ENCODE results near the gene MCC. TPM values are rescaled to one million over a fixed set of nuclear protein-coding genes. Genes with fewer than 3 reads are reported as not detected.

MCC gene
- total RNA-seq, 1 donor from 2014 or later, result 14.0 TPM

DNA sequence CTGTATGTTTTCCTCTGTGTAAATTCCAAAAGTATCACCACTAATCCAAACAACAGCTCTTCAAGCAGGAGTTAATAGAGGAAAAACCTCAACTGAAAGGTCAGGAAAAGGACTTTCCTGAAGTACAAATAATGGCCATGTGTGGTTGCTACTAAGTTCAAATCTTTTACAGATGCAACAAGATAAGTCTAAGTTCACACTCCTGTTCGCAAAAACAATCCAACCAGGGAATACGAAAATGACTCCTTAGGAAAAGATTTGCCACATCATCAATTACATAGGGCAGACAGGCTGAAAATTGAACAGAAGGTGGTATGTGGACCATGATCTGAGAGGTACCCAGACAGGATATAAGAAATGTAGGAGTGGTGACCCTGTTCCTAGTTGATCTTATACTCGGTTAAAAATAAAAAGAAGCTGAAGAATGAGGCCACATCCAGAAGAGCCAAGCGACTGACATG is 263.6 kb downstream of the MCC start:
- Mint-ChIP-seq H3K4me1 (ENCODE audit: unreplicated experiment) (peaks cover 19% of the 10 kb centered on the region), H3K36me3 (ENCODE audit: unreplicated experiment) (no peaks in the 10 kb centered on the region), H3K4me3 (ENCODE audit: unreplicated experiment) (no peak overlapping the region), H3K9me3 (ENCODE audit: unreplicated experiment) (no peaks in the 10 kb centered on the region), H3K27me3 (ENCODE audit: unreplicated experiment) (no peaks in the 10 kb centered on the region), H3K27ac (ENCODE audit: unreplicated experiment) (peak overlapping the region; percentile 57)
- no peak for DNase-seq (ENCODE audit: extremely low spot score, unreplicated experiment)
- TF ChIP-seq, protein P1, sequence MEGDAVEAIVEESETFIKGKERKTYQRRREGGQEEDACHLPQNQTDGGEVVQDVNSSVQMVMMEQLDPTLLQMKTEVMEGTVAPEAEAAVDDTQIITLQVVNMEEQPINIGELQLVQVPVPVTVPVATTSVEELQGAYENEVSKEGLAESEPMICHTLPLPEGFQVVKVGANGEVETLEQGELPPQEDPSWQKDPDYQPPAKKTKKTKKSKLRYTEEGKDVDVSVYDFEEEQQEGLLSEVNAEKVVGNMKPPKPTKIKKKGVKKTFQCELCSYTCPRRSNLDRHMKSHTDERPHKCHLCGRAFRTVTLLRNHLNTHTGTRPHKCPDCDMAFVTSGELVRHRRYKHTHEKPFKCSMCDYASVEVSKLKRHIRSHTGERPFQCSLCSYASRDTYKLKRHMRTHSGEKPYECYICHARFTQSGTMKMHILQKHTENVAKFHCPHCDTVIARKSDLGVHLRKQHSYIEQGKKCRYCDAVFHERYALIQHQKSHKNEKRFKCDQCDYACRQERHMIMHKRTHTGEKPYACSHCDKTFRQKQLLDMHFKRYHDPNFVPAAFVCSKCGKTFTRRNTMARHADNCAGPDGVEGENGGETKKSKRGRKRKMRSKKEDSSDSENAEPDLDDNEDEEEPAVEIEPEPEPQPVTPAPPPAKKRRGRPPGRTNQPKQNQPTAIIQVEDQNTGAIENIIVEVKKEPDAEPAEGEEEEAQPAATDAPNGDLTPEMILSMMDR (IDR thresholded peaks at IDR 0.05), result no peak

DNA sequence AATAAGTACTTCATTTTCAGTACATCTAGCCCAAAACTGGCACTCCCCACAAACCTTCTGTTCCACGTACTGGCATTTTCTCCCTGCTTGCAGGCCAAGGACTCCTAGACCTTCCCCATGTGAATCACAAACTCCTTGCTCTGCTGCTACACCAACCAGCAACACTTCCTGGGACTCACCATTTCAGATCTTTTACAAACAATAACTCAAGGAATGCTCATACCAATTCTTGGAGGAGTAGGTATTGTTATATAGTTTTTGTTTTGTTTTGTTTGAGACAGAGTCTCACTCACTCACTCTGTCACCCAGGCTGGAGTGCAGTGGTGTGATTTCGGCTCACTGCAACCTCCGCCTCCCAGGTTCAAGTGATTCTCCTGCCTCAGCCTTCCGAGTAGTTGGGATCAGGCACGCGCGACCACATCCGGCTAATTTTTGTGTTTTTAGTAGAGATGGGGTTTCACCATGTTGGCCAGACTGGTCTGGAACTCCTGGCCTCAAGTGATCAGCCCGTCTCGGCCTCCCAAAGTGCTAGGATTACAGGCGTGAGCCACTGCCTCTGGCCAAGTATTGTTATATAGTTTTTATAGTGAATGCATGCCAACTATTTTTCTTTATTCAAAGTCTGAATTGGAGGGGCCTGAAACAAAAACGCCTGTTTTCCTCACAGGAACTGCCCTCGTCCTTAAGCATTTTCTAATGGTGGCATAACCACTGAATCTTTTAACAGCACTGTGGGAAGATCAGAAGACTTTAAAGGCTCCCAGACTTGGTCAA is 264.2 kb downstream of the MCC start:
- TF ChIP-seq, protein P1 (IDR thresholded peaks at IDR 0.05), result no peak
- peak overlapping the region; percentile 57 for H3K27ac Mint-ChIP-seq (ENCODE audit: unreplicated experiment)
- H3K4me3 Mint-ChIP-seq (ENCODE audit: unreplicated experiment), result no peak overlapping the region
- DNase-seq (ENCODE audit: extremely low spot score, unreplicated experiment), result no peak
- H3K36me3 Mint-ChIP-seq (ENCODE audit: unreplicated experiment), result no peaks in the 10 kb centered on the region
- peaks cover 25% of the 10 kb centered on the region for H3K4me1 Mint-ChIP-seq (ENCODE audit: unreplicated experiment)
- no peaks in the 10 kb centered on the region for H3K27me3 Mint-ChIP-seq (ENCODE audit: unreplicated experiment)
- no peaks in the 10 kb centered on the region for H3K9me3 Mint-ChIP-seq (ENCODE audit: unreplicated experiment)

DNA sequence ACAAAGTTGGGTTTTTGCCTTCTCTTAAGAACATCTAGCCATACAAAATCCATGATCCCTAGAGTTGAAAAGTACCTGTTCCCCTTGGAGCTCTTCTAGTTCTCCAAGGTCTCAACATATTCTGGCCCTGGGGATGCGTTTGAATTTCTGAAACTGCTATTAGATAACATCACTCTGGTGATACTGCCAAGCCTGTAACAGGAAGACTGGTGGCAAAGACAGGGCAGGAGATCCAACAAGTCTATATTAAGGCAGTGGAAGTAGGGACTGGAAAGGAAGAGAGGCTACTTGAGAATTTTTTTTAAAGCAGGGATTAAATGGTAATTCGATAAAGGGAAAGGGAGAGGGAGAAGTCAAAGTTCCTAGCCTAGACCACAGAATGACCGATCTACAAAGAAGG is 264.9 kb downstream of the MCC start:
- no peaks in the 10 kb centered on the region for H3K9me3 Mint-ChIP-seq (ENCODE audit: unreplicated experiment)
- no peak overlapping the region for H3K4me3 Mint-ChIP-seq (ENCODE audit: unreplicated experiment)
- no peaks in the 10 kb centered on the region for H3K27me3 Mint-ChIP-seq (ENCODE audit: unreplicated experiment)
- TF ChIP-seq, protein P1 (IDR thresholded peaks at IDR 0.05), result no peak
- no peaks in the 10 kb centered on the region for H3K36me3 Mint-ChIP-seq (ENCODE audit: unreplicated experiment)
- DNase-seq (ENCODE audit: extremely low spot score, unreplicated experiment), result no peak
- H3K4me1 Mint-ChIP-seq (ENCODE audit: unreplicated experiment), result peaks cover 32% of the 10 kb centered on the region
- no peak overlapping the region for H3K27ac Mint-ChIP-seq (ENCODE audit: unreplicated experiment)

DNA sequence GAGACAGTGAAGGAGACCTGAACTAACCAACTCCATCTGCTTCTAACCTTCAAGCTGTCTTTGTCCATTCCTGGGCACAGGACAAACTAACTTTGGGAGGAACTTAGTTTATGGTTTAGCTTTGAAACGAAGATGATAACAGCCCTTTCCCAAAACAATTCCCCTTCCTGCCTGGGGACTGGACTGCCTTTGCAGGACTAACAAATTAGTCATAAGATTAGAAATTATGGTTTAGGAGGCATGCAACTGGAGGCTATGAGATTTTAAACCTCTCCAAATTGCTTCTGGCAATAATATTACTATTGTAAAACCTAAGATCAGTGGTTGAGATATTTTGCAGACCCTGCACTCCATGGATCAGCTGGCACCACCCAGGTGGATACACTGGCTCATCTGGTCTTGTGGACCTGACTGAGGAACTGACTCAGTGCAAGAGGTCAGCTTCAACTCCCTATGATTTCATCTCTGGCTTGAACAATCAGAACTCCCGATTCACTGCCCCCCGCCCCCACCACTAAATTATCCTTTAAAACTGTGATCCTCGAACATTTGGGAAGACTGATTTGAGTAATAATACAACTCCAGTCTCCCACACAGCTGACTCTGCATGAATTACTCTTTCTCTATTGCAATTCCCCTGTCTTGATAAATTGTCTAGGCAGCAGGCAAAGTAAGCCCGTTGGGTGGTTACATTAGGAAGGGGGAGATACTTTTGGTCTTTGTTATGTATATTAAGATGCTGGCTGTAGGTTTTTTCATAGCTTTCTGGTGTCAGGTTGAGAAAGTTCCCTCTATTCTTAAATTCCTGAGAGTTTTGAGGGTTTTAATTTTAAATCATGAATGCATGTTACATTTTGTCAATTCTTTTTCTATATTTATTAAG is 266.7 kb downstream of the MCC start:
- TF ChIP-seq, protein P1 (IDR thresholded peaks at IDR 0.05), result no peak
- DNase-seq (ENCODE audit: extremely low spot score, unreplicated experiment), result no peak
- Mint-ChIP-seq H3K27me3 (ENCODE audit: unreplicated experiment) (no peaks in the 10 kb centered on the region), H3K4me3 (ENCODE audit: unreplicated experiment) (no peak overlapping the region), H3K4me1 (ENCODE audit: unreplicated experiment) (peaks cover 35% of the 10 kb centered on the region), H3K9me3 (ENCODE audit: unreplicated experiment) (no peaks in the 10 kb centered on the region), H3K27ac (ENCODE audit: unreplicated experiment) (no peak overlapping the region), H3K36me3 (ENCODE audit: unreplicated experiment) (no peaks in the 10 kb centered on the region)

DNA sequence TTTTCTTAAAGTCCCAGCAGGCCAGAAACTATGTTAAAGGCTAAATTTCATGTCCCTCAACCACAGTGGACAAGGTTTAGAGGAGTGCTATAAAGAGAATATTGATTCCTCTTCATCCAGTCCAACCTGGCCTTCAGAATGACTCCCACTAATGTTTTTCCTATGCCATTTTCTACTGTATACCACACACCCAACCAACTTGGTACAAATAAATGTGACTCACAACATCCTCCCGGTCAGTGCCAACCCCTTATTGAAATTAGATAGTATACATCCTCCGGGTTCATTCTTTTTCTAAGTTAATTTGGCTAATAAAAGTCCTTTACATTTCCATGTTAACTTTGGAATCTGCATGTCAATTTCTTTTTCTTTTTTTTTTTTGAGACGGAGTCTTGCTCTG is 268.6 kb downstream of the MCC start:
- TF ChIP-seq, protein P1 (IDR thresholded peaks at IDR 0.05), result no peak
- H3K36me3 Mint-ChIP-seq (ENCODE audit: unreplicated experiment), result no peaks in the 10 kb centered on the region
- no peaks in the 10 kb centered on the region for H3K27me3 Mint-ChIP-seq (ENCODE audit: unreplicated experiment)
- DNase-seq (ENCODE audit: extremely low spot score, unreplicated experiment), result no peak
- H3K9me3 Mint-ChIP-seq (ENCODE audit: unreplicated experiment), result no peaks in the 10 kb centered on the region
- no peak overlapping the region for H3K27ac Mint-ChIP-seq (ENCODE audit: unreplicated experiment)
- H3K4me1 Mint-ChIP-seq (ENCODE audit: unreplicated experiment), result peaks cover 37% of the 10 kb centered on the region
- no peak overlapping the region for H3K4me3 Mint-ChIP-seq (ENCODE audit: unreplicated experiment)

Measured in osteocyte (in vitro differentiated cells).